ENCODE data around the gene CELF4. TPM values are rescaled to one million over a fixed set of nuclear protein-coding genes. Genes with fewer than 3 reads are reported as not detected.

CELF4 gene
- total RNA-seq, 2 donors from 2014 or later, result 3.3 to 4.7 TPM

- intact Hi-C loops (cut with DNase I), result no loop called here
- DNase-seq (no peak), ATAC-seq (no peak)
- H3K4me3 ChIP-seq, result no peak overlapping the region
- H3K36me3 ChIP-seq (replicated peaks in 1 of 2; ENCODE audit: insufficient read depth in 1 of 2, low read depth in 2 of 2), result no peaks in the 10 kb centered on the region
- TF ChIP-seq POLR2A (IDR thresholded peaks at IDR 0.05), result no peak
- TF ChIP-seq CTCF (IDR thresholded peaks at IDR 0.05), result no peak
- H3K4me1 ChIP-seq, result peaks cover 18% of the 10 kb centered on the region
- H3K27ac ChIP-seq, result no peak overlapping the region
- H3K27me3 ChIP-seq, result no peaks in the 10 kb centered on the region
- whole genome bisulfite sequencing, 2 donors, result 65 to 70% methylated on average over 4 of the region's 4 CpGs
- H3K9me3 ChIP-seq, result no peaks in the 10 kb centered on the region
These were observed 116.7 kb downstream of the CELF4 start for GRCh38 chr18:37448946-37449345.

- 54 to 69% methylated on average over 8 to 21 of the region's 22 CpGs for WGBS, 2 donors
- intact Hi-C loops (cut with DNase I), result no loop called here
- H3K4me3 ChIP-seq, result no peak overlapping the region
- no peaks in the 10 kb centered on the region for H3K9me3 ChIP-seq
- no peak for DNase-seq
- no peak for TF ChIP-seq POLR2A (IDR thresholded peaks at IDR 0.05)
- no peak for TF ChIP-seq CTCF (IDR thresholded peaks at IDR 0.05)
- peaks cover 11% of the 10 kb centered on the region for H3K4me1 ChIP-seq
- H3K27me3 ChIP-seq, result no peaks in the 10 kb centered on the region
- no peak overlapping the region for H3K27ac ChIP-seq
- ATAC-seq, result no peak
- H3K36me3 ChIP-seq (replicated peaks in 1 of 2; ENCODE audit: insufficient read depth in 1 of 2, low read depth in 2 of 2), result no peaks in the 10 kb centered on the region
These were observed 117.4 kb downstream of the CELF4 start for GRCh38 chr18:37447962-37448888.

- TF ChIP-seq CTCF (IDR thresholded peaks at IDR 0.05), result no peak
- no peak for TF ChIP-seq POLR2A (IDR thresholded peaks at IDR 0.05)
- WGBS, 2 donors, result 76 to 82% methylated on average over 10 of the region's 10 CpGs
- Histone ChIP-seq H3K36me3 (replicated peaks in 1 of 2; ENCODE audit: insufficient read depth in 1 of 2, low read depth in 2 of 2) (no peaks in the 10 kb centered on the region), H3K4me3 (no peak overlapping the region), H3K4me1 (no peaks in the 10 kb centered on the region), H3K9me3 (no peaks in the 10 kb centered on the region), H3K27ac (no peak overlapping the region), H3K27me3 (no peaks in the 10 kb centered on the region)
- intact Hi-C loops (cut with DNase I), result no loop called here
- no peak for DNase-seq
- no peak for ATAC-seq
These were observed 119.8 kb downstream of the CELF4 start for GRCh38 chr18:37445836-37446235.

- no peaks in the 10 kb centered on the region for H3K27me3 ChIP-seq
- H3K4me3 ChIP-seq, result no peak overlapping the region
- no peak for DNase-seq
- H3K4me1 ChIP-seq, result no peaks in the 10 kb centered on the region
- 44 to 56% methylated on average over 7 of the region's 7 CpGs for WGBS, 2 donors
- no peak overlapping the region for H3K27ac ChIP-seq
- no peak for ATAC-seq
- no peaks in the 10 kb centered on the region for H3K9me3 ChIP-seq
- no peak for TF ChIP-seq CTCF (IDR thresholded peaks at IDR 0.05)
- no peak for TF ChIP-seq POLR2A (IDR thresholded peaks at IDR 0.05)
- no peaks in the 10 kb centered on the region for H3K36me3 ChIP-seq (replicated peaks in 1 of 2; ENCODE audit: insufficient read depth in 1 of 2, low read depth in 2 of 2)
- intact Hi-C loops (cut with DNase I), result no loop called here
These were observed 120.2 kb downstream of the CELF4 start for GRCh38 chr18:37445368-37445767.

Data from body of pancreas (tissue), 4 donors.